Measurements from ENCODE around the gene PKP3.

DNA sequence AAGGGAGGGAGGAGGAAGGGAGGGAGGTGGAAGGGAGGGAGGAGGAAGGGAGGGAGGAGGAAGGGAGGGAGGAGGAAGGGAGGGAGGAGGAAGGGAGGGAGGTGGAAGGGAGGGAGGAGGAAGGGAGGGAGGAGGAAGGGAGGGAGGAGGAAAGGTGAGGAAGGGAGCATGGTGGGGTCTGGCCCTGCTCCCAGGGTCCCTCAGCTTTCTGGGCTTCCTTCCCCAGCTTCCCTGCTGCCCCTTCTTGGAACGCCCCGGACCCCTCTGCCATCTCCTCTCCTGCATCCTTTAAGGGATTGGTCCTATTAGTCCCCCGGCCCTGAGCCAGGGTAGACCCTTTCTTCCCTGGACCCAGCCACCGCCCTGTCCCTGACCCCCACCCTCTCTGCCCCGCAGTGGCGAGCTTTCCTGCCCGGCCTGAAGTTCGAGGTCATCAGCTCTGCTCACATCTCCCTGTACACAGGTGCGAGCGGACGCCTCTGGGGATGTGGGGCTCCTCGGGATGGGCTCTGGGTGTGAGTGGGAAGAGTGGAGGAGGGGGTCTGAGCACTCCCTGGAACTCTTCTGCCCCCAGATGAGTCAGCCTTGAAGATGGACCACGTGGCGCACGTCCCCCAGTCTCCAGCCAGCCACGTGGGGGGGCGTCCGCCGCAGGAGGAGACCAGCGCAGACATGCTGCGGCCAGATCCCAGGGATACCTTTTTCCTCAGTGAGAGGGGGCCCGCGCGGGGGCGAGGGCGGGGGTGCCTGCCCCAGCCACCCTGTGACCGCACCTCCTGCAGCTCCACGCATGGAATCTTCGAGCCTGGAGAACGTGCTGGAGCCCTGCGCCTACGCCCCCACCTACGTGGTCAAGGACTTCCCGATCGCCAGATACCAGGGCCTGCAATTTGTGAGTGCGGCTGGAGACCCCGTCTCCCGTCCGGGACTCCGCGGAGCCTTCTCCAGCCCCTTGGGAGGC, 18.7 kb upstream of the PKP3 start:
- no peak for TF ChIP-seq POLR2A (IDR thresholded peaks at IDR 0.05)
- TF ChIP-seq, protein P1, sequence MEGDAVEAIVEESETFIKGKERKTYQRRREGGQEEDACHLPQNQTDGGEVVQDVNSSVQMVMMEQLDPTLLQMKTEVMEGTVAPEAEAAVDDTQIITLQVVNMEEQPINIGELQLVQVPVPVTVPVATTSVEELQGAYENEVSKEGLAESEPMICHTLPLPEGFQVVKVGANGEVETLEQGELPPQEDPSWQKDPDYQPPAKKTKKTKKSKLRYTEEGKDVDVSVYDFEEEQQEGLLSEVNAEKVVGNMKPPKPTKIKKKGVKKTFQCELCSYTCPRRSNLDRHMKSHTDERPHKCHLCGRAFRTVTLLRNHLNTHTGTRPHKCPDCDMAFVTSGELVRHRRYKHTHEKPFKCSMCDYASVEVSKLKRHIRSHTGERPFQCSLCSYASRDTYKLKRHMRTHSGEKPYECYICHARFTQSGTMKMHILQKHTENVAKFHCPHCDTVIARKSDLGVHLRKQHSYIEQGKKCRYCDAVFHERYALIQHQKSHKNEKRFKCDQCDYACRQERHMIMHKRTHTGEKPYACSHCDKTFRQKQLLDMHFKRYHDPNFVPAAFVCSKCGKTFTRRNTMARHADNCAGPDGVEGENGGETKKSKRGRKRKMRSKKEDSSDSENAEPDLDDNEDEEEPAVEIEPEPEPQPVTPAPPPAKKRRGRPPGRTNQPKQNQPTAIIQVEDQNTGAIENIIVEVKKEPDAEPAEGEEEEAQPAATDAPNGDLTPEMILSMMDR (IDR thresholded peaks at IDR 0.05 in 8 of 11, conservative IDR thresholded peaks at IDR 0.05 in 3 of 11), result no peak
- TF ChIP-seq POLR2AphosphoS5 (IDR thresholded peaks at IDR 0.05), result no peak

Data from spleen (tissue), 7 donors.